OCI-LY3 (cell line): ENCODE measurements around the gene ANKRD39.

Source experiments
- CTCF ChIP-seq: fragments of 200-600, 300-600 bp; sonication (generic); IDR thresholded peaks from 2 replicates; pipeline ENCODE4 v1.5.1; 2014; ENCODE audit warnings: antibody characterized with exemption, low read length, low read depth
- EZH2phosphoT487 ChIP-seq: fragments of 200-600 bp; shearing (Covaris generic); IDR thresholded peaks from 2 replicates; pipeline ENCODE4 v1.6.1; 2018; ENCODE audit warnings: antibody characterized with exemption, mixed run types, low read depth

- TF ChIP-seq CTCF: no peak
- TF ChIP-seq EZH2phosphoT487: no peak
These were observed 4.5 kb downstream of the ANKRD39 start for GRCh38 chr2:96853321-96853720.
